GDM1 (cell line): ENCODE measurements around the gene STK32C.
"Not testable (repeated sequence)": the region's sequence is repeated elsewhere in the genome, so short reads cannot be mapped to it uniquely, and the experiment has no call there.

Experiments
- DNase-seq: peaks from one replicate; lab custom pipeline; 2025; lab: John Stamatoyannopoulos, UW

The STK32C gene

GRCh38 chr10:132301371-132302330 is 6.1 kb downstream of the STK32C start:
- no peak for DNase-seq

- no peak for DNase-seq
Observed at GRCh38 chr10:132300582-132300981, 7.2 kb downstream of the STK32C start.

- DNase-seq = no peak
Observed at GRCh38 chr10:132299371-132300336, 8.1 kb downstream of the STK32C start.

GRCh38 chr10:132298038-132298881 is 9.5 kb downstream of the STK32C start:
- no peak for DNase-seq

GRCh38 chr10:132297526-132297925 is 10.2 kb downstream of the STK32C start:
- no peak for DNase-seq

GRCh38 chr10:132296666-132297443 is 10.9 kb downstream of the STK32C start:
- no peak for DNase-seq

GRCh38 chr10:132295481-132295880 is 12.3 kb downstream of the STK32C start:
- DNase-seq = not testable (repeated sequence)

GRCh38 chr10:132294561-132295318 is 13.0 kb downstream of the STK32C start:
- no peak for DNase-seq

- no peak for DNase-seq
Observed at GRCh38 chr10:132293813-132294520, 13.8 kb downstream of the STK32C start.

GRCh38 chr10:132293201-132293812 is 14.4 kb downstream of the STK32C start:
- no peak for DNase-seq

GRCh38 chr10:132292287-132293200 is 15.2 kb downstream of the STK32C start:
- DNase-seq = no peak

- no peak for DNase-seq
Observed at GRCh38 chr10:132291826-132292225, 15.9 kb downstream of the STK32C start.

- DNase-seq = no peak
Observed at GRCh38 chr10:132290631-132291030, 17.1 kb downstream of the STK32C start.

- DNase-seq = no peak
Observed at GRCh38 chr10:132289439-132289838, 18.3 kb downstream of the STK32C start.

GRCh38 chr10:132283604-132284382 is 24.0 kb downstream of the STK32C start:
- DNase-seq = no peak

GRCh38 chr10:132282667-132283603 is 24.8 kb downstream of the STK32C start:
- no peak for DNase-seq
